Measurements from ENCODE around the gene PRKRA.

DNA sequence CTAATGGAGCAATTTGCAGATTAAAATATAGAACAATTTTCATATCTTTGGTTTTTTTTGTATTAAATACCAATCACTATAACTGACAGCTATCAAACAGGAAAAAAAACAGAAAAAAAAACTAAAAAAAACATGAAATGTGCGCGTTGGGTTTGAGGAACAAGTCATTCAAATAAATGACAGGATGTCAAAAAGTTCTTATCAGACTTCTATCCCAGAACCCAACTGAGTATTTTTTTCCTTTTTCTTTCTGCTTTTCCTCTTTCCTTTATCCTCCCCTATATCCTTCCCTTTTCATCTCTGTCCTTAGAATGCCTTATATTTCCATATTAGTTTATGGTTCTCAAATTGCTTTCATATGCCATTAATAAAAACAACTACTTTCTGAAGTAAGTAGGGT is 14.3 kb downstream of the PRKRA start:
- TF ChIP-seq, protein P1, sequence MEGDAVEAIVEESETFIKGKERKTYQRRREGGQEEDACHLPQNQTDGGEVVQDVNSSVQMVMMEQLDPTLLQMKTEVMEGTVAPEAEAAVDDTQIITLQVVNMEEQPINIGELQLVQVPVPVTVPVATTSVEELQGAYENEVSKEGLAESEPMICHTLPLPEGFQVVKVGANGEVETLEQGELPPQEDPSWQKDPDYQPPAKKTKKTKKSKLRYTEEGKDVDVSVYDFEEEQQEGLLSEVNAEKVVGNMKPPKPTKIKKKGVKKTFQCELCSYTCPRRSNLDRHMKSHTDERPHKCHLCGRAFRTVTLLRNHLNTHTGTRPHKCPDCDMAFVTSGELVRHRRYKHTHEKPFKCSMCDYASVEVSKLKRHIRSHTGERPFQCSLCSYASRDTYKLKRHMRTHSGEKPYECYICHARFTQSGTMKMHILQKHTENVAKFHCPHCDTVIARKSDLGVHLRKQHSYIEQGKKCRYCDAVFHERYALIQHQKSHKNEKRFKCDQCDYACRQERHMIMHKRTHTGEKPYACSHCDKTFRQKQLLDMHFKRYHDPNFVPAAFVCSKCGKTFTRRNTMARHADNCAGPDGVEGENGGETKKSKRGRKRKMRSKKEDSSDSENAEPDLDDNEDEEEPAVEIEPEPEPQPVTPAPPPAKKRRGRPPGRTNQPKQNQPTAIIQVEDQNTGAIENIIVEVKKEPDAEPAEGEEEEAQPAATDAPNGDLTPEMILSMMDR (IDR thresholded peaks at IDR 0.05) = no peak
- TF ChIP-seq EZH2 (IDR thresholded peaks at IDR 0.05) = no peak
